Measurements from ENCODE around the gene CLEC2D. TPM values are rescaled to one million over a fixed set of nuclear protein-coding genes. Genes with fewer than 3 reads are reported as not detected.
"Not testable (repeated sequence)": the region's sequence is repeated elsewhere in the genome, so short reads cannot be mapped to it uniquely, and the experiment has no call there.

CLEC2D gene
- total RNA-seq, 2 experiments from 2014 or later = 56.9 to 146 TPM

DNA sequence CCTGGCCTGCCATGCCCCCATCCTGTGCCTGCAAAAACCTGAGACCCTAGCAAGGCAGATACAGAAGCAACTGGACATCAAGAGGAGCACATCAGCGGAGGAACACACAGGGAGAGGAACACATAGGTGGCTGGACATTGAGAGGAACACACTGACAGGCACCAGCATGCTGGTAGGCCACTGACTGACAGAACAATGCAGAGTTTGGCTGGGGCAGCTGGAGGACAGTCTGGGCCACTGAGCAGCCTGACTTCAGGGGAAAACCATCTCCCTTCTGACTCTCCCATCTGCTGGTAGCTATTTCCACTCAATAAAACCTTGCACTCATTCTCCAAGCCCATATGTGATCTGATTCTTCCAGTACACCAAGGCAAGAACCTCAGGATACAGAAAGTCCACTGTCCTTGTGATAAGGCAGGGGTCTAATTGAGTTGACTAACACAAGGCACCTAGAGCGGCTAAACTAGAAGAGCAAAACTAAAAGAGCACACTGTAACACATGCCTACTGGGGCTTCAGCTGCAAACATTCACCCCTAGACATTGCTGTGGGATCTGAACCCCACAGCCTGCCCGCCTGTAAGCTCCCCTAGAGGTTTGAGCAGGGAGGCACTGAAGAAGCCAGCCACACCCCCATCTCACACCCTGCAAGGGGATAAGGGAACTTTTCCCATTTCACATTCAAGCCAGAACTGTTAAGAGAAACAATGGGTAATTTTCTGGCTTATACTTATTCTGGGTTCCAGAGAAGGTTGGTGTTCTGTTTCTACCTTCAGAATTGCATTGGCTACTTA lies 41.3 kb downstream of the CLEC2D start:
- BruUV-seq (replicated peaks) = no TSS peak
- Histone ChIP-seq H4K20me1 (ENCODE audit: insufficient read depth, low read length) (no peaks in the 10 kb centered on the region), H3K4me1 (ENCODE audit: insufficient read depth, low read length, poor library complexity, severe bottlenecking) (peaks cover 97% of the 10 kb centered on the region), H3K4me3 (ENCODE audit: low read depth, low read length, poor library complexity, severe bottlenecking) (no peak overlapping the region), H2AFZ (ENCODE audit: low read length) (no peak overlapping the region), H3K9me2 (ENCODE audit: insufficient read depth, low read length) (no peaks in the 10 kb centered on the region), H3K27ac (ENCODE audit: low read depth, low read length, poor library complexity, severe bottlenecking) (peak overlapping the region; percentile 99), H3K9me3 (ENCODE audit: low read length) (peaks cover 17% of the 10 kb centered on the region; the same call in 1 of the 2 replicates), H3K4me2 (ENCODE audit: low read length) (peak overlapping the region; percentile 11; the same call in 1 of the 2 replicates), H3K36me3 (ENCODE audit: insufficient read depth, low read length) (peaks cover 24% of the 10 kb centered on the region), H3K79me2 (ENCODE audit: insufficient read depth, low read depth, low read length) (no peaks in the 10 kb centered on the region)
- CTCF ChIA-PET (ENCODE audit: unreplicated experiment) = interaction anchor here (0.7 to 2.8 kb wide), 3 partner anchors 11 to 76 kb away, joined by 3 to 7 read pairs (median 4); no protein-coding TSS in a partner anchor
- TF ChIP-seq EZH2phosphoT487 (IDR thresholded peaks at IDR 0.05; ENCODE audit: borderline replicate concordance, low read depth, low read length) = no peak
- TF ChIP-seq, protein P1, sequence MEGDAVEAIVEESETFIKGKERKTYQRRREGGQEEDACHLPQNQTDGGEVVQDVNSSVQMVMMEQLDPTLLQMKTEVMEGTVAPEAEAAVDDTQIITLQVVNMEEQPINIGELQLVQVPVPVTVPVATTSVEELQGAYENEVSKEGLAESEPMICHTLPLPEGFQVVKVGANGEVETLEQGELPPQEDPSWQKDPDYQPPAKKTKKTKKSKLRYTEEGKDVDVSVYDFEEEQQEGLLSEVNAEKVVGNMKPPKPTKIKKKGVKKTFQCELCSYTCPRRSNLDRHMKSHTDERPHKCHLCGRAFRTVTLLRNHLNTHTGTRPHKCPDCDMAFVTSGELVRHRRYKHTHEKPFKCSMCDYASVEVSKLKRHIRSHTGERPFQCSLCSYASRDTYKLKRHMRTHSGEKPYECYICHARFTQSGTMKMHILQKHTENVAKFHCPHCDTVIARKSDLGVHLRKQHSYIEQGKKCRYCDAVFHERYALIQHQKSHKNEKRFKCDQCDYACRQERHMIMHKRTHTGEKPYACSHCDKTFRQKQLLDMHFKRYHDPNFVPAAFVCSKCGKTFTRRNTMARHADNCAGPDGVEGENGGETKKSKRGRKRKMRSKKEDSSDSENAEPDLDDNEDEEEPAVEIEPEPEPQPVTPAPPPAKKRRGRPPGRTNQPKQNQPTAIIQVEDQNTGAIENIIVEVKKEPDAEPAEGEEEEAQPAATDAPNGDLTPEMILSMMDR (conservative IDR thresholded peaks at IDR 0.05; ENCODE audit: low read length) = 0 out of 2 replicates have a peak, but pooled peaks have one; percentile 26
- intact Hi-C loops (cut with micrococcal nuclease; ENCODE audit: unreplicated experiment) = no loop called here
- DNase-seq (ENCODE audit: low spot score) = no peak
- POLR2A ChIA-PET = interaction anchor here (0.6 to 3.2 kb wide), 16 partner anchors 9 to 103 kb away, joined by 3 to 29 read pairs (median 4); partner anchors contain the start of genes CD69, CLEC2D and KLRB1

DNA sequence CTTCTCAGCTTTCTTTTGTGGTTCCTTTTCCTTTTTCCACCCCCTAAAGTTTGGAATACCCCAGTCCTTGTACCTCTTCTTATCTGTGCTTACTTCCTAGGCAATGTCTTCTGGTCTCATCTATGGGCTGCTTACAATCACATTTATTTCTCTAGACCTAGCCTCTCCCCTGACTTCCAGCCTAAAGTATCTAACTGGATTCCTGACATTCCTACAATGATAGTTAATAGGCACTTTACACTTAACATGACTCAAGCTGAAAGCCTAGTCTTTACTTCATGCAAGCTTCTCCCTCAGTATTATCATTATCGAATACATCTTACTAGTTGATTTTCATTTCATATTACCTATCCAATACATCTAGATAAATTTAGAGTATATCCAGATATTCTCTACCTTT lies 42.2 kb downstream of the CLEC2D start:
- Histone ChIP-seq H3K9me2 (ENCODE audit: insufficient read depth, low read length) (no peaks in the 10 kb centered on the region), H3K36me3 (ENCODE audit: insufficient read depth, low read length) (peaks cover 24% of the 10 kb centered on the region), H3K79me2 (ENCODE audit: insufficient read depth, low read depth, low read length) (peaks cover 2% of the 10 kb centered on the region; the same call in 1 of the 2 replicates), H3K4me2 (ENCODE audit: low read length) (peak overlapping the region; percentile 63; the same call in 1 of the 2 replicates), H4K20me1 (ENCODE audit: insufficient read depth, low read length) (no peaks in the 10 kb centered on the region), H3K4me3 (ENCODE audit: low read depth, low read length, poor library complexity, severe bottlenecking) (no peak overlapping the region), H3K9me3 (ENCODE audit: low read length) (peaks cover 8% of the 10 kb centered on the region; the same call in 1 of the 2 replicates), H3K4me1 (ENCODE audit: insufficient read depth, low read length, poor library complexity, severe bottlenecking) (peaks cover 97% of the 10 kb centered on the region), H2AFZ (ENCODE audit: low read length) (no peak overlapping the region), H3K27ac (ENCODE audit: low read depth, low read length, poor library complexity, severe bottlenecking) (peak overlapping the region; percentile 99)
- TF ChIP-seq EZH2phosphoT487 (IDR thresholded peaks at IDR 0.05; ENCODE audit: borderline replicate concordance, low read depth, low read length) = no peak
- TF ChIP-seq, protein P1 (conservative IDR thresholded peaks at IDR 0.05; ENCODE audit: low read length) = no peak
- ChIA-PET CTCF (ENCODE audit: unreplicated experiment) (interaction anchor here (0.9 to 2.8 kb wide), 2 partner anchors 15 to 77 kb away, joined by 3 to 7 read pairs; no protein-coding TSS in a partner anchor), POLR2A (interaction anchor here (0.6 to 3.2 kb wide), 22 partner anchors 8 to 690 kb away, joined by 3 to 29 read pairs (median 4); partner anchors contain the start of genes CD69, CLEC2D, CLECL1 and KLRB1)
- no TSS peak for BruUV-seq (replicated peaks)
- no peak for DNase-seq (ENCODE audit: low spot score)
- intact Hi-C loops (cut with micrococcal nuclease; ENCODE audit: unreplicated experiment) = no loop called here

DNA sequence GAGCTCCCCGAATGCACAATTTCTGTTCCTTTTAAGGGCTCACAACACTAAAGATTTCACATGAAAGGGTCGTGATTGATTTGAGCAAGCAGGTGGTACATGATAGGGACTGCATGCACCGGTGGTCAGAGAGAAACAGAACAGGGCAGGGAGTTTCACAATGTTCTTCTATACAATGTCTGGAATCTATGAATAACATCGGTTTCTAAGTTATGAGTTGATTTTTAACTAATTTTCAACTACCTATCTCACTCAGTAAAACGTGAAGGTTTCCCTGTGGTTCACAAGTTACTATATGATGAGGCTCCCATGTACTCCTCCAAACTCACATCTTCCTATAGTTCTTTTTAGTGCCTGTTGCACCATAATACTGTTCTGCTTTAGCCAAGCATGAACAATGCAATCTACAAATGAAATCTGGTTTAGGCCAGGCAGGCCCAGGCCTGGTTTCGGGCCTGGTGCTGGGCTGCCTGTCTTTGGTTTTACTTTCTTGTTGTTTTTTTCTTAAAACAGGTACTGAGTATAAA lies 43.6 kb downstream of the CLEC2D start:
- peaks cover 22% of the 10 kb centered on the region for H3K36me3 ChIP-seq (ENCODE audit: insufficient read depth, low read length)
- H3K4me2 ChIP-seq (ENCODE audit: low read length) = peak overlapping the region; percentile 63
- H3K9me2 ChIP-seq (ENCODE audit: insufficient read depth, low read length); H4K20me1 ChIP-seq (ENCODE audit: insufficient read depth, low read length); H2AFZ ChIP-seq (ENCODE audit: low read length); BruUV-seq (replicated peaks); H3K9me3 ChIP-seq (ENCODE audit: low read length): not testable (repeated sequence)
- peak; percentile 83 for DNase-seq (ENCODE audit: low spot score)
- H3K4me3 ChIP-seq (ENCODE audit: low read depth, low read length, poor library complexity, severe bottlenecking) = peak overlapping the region; percentile 25
- peaks cover 99% of the 10 kb centered on the region for H3K4me1 ChIP-seq (ENCODE audit: insufficient read depth, low read length, poor library complexity, severe bottlenecking)
- H3K79me2 ChIP-seq (ENCODE audit: insufficient read depth, low read depth, low read length) = peaks cover 16% of the 10 kb centered on the region; the same call in 1 of the 2 replicates
- peak overlapping the region; percentile 99 for H3K27ac ChIP-seq (ENCODE audit: low read depth, low read length, poor library complexity, severe bottlenecking)
- intact Hi-C loops (cut with micrococcal nuclease; ENCODE audit: unreplicated experiment) = loop anchor here (1.0 kb wide), 1 partner anchor 18 kb away; no protein-coding TSS in a partner anchor
- CTCF ChIA-PET (ENCODE audit: unreplicated experiment) = interaction anchor here (2.8 kb wide), 1 partner anchor 13 kb away, joined by 7 read pairs; no protein-coding TSS in a partner anchor
- POLR2A ChIA-PET = interaction anchor here (0.6 to 3.2 kb wide), 14 partner anchors 9 to 65 kb away, joined by 3 to 29 read pairs (median 4); partner anchors contain the start of genes CLEC2D and CLECL1

Data from OCI-LY7 (cell line).